Tibial artery (tissue), 4 donors: ENCODE measurements around the gene AP1S2.
"Not testable (repeated sequence)": the region's sequence is repeated elsewhere in the genome, so short reads cannot be mapped to it uniquely, and the experiment has no call there.

Experiments used
- DNase-seq, 2 donors: peaks; one replicate each; pipeline ENCODE4 v3.0.0-alpha.2; 2019
- H3K27ac ChIP-seq, 2 donors: fragments of 200-600 bp; sonication (generic) in 1 of 2; 1 replicate in 1 of 2; 2 replicates in 1 of 2; pipeline ENCODE4 v1.5.1; 2018 to 2019; ENCODE audit warnings: mild to moderate bottlenecking in 1 of 2
- H3K27me3 ChIP-seq, 2 donors: fragments of 200-600 bp; sonication (generic) in 1 of 2; one replicate each; pipeline versions ENCODE4 v1.5.1 to v1.6.0; 2016 to 2019
- H3K36me3 ChIP-seq, 3 donors: fragments of 200-600 bp; sonication (generic) in 2 of 3; one replicate each; pipeline ENCODE4 v1.5.1; 2016 to 2019; ENCODE audit warnings: mild to moderate bottlenecking in 2 of 3
- H3K4me1 ChIP-seq, 4 donors: fragments of 200-600 bp; sonication (generic) in 2 of 4; 1 replicate in 3 of 4; 2 replicates in 1 of 4; pipeline ENCODE4 v1.5.1; 2016 to 2019
- H3K4me3 ChIP-seq, 2 donors: fragments of 200-600 bp; sonication (generic) in 1 of 2; 1 replicate in 1 of 2; 2 replicates in 1 of 2; pipeline ENCODE4 v1.5.1; 2018 to 2019; ENCODE audit warnings: mild to moderate bottlenecking in 2 of 2
- H3K9me3 ChIP-seq, 3 donors: fragments of 200-600 bp; sonication (generic) in 1 of 3; one replicate each; pipeline ENCODE4 v1.5.1; 2016 to 2019
- intact Hi-C: fragments of 100-400 bp; cut with DNase I; formaldehyde crosslinking; loops from one replicate; pipeline ENCODE4 v1.15.0; 2023; ENCODE audit warnings: low total_unique reads
- TF ChIP-seq, protein P1 (sequence below), 2 experiments: fragments of 200-600 bp in 1 of 2; fragments of 450-650 bp in 1 of 2; IDR thresholded peaks; one replicate each; pipeline ENCODE4 v1.5.1; 2017 to 2019; ENCODE audit warnings: antibody characterized with exemption in 2 of 2, mild to moderate bottlenecking in 1 of 2, moderate library complexity in 1 of 2

The AP1S2 gene

GRCh38 chrX:15888062-15888461 lies 33.4 kb upstream of the AP1S2 start:
- no peaks in the 10 kb centered on the region for H3K9me3 ChIP-seq
- DNase-seq = no peak
- TF ChIP-seq, protein P1, sequence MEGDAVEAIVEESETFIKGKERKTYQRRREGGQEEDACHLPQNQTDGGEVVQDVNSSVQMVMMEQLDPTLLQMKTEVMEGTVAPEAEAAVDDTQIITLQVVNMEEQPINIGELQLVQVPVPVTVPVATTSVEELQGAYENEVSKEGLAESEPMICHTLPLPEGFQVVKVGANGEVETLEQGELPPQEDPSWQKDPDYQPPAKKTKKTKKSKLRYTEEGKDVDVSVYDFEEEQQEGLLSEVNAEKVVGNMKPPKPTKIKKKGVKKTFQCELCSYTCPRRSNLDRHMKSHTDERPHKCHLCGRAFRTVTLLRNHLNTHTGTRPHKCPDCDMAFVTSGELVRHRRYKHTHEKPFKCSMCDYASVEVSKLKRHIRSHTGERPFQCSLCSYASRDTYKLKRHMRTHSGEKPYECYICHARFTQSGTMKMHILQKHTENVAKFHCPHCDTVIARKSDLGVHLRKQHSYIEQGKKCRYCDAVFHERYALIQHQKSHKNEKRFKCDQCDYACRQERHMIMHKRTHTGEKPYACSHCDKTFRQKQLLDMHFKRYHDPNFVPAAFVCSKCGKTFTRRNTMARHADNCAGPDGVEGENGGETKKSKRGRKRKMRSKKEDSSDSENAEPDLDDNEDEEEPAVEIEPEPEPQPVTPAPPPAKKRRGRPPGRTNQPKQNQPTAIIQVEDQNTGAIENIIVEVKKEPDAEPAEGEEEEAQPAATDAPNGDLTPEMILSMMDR (IDR thresholded peaks at IDR 0.05) = no peak
- intact Hi-C loops = no loop called here
- H3K27ac ChIP-seq = no peak overlapping the region
- H3K4me1 ChIP-seq = no peaks in the 10 kb centered on the region
- no peaks in the 10 kb centered on the region for H3K27me3 ChIP-seq
- no peak overlapping the region for H3K4me3 ChIP-seq
- no peaks in the 10 kb centered on the region for H3K36me3 ChIP-seq

- TF ChIP-seq, protein P1 (IDR thresholded peaks at IDR 0.05) = no peak
- H3K27me3 ChIP-seq = no peaks in the 10 kb centered on the region
- no peaks in the 10 kb centered on the region for H3K4me1 ChIP-seq
- no peak overlapping the region for H3K27ac ChIP-seq
- H3K9me3 ChIP-seq = peaks cover 0 to 12% (median 0%) of the 10 kb centered on the region in 3 donors
- intact Hi-C loops = no loop called here
- no peak for DNase-seq
- H3K4me3 ChIP-seq = no peak overlapping the region
- H3K36me3 ChIP-seq = no peaks in the 10 kb centered on the region
Measured at GRCh38 chrX:15883540-15883863, 28.9 kb upstream of the AP1S2 start.

DNA sequence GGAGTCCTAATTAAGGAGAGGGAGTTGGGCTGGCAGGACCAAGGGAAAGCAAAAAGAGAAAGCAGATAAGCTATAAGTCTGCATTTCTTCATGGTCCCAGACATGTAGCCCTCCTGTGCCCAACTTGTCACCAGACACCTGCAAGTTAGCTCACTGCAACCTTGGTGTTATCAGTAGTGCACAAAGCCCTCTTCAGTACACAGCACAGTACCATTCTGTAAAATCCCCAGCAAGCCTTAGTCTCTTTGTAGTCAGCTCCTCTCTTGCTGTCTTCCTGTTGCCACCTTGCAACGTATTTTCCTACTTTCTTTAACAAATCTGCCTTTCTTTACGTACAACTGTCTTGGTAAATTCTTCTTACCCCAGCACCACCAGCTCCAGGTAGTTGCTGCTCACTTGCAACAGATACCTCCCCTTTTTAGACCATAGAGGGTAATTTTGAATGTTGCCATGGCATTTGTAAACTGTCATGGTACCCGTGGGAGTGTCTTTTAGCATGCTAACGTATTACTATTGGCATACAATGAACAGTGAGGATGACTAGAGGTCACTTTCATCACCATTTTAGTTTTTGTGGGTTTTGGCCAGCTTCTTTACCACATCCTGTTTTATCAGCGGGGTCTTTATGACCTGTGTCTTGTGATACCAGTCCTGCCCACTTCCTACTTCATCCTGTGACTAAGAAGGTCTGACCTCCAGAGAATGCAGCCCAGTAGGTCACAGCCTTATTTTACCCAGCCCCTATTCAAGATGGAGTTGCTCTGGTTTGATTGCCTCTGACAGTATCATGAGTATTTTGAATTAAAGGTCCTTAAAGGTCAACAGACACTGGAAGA lies 28.3 kb upstream of the AP1S2 start:
- intact Hi-C loops = no loop called here

GRCh38 chrX:15881381-15881897 lies 26.8 kb upstream of the AP1S2 start:
- TF ChIP-seq, protein P1 (IDR thresholded peaks at IDR 0.05) = no peak
- H3K9me3 ChIP-seq = peaks cover 0 to 12% (median 0%) of the 10 kb centered on the region in 3 donors
- intact Hi-C loops = no loop called here
- no peak overlapping the region for H3K4me3 ChIP-seq
- no peaks in the 10 kb centered on the region for H3K4me1 ChIP-seq
- H3K27ac ChIP-seq = no peak overlapping the region
- no peaks in the 10 kb centered on the region for H3K36me3 ChIP-seq
- DNase-seq = no peak
- no peaks in the 10 kb centered on the region for H3K27me3 ChIP-seq

More for the DNA sequence above, 28.3 kb upstream of the AP1S2 start:
- no peak for DNase-seq
- Histone ChIP-seq H3K27me3 (no peaks in the 10 kb centered on the region), H3K27ac (no peak overlapping the region), H3K4me3 (no peak overlapping the region), H3K4me1 (no peaks in the 10 kb centered on the region), H3K9me3 (peaks cover 0 to 12% (median 0%) of the 10 kb centered on the region in 3 donors), H3K36me3 (no peaks in the 10 kb centered on the region)
- TF ChIP-seq, protein P1 (IDR thresholded peaks at IDR 0.05) = no peak

- H3K36me3 ChIP-seq, H3K4me3 ChIP-seq, H3K27ac ChIP-seq, H3K4me1 ChIP-seq, intact Hi-C loops, H3K27me3 ChIP-seq, DNase-seq: not testable (repeated sequence)
- H3K9me3 ChIP-seq = peaks cover 0 to 12% (median 0%) of the 10 kb centered on the region in 3 donors
Measured at GRCh38 chrX:15877914-15878313, 23.3 kb upstream of the AP1S2 start.

- intact Hi-C loops = no loop called here
- Histone ChIP-seq H3K27ac (no peak overlapping the region), H3K9me3 (peaks cover 0 to 12% (median 0%) of the 10 kb centered on the region in 3 donors), H3K4me1 (no peaks in the 10 kb centered on the region), H3K27me3 (no peaks in the 10 kb centered on the region), H3K36me3 (no peaks in the 10 kb centered on the region), H3K4me3 (no peak overlapping the region)
- TF ChIP-seq, protein P1 (IDR thresholded peaks at IDR 0.05) = no peak
- no peak for DNase-seq
Measured at GRCh38 chrX:15877380-15877779, 22.8 kb upstream of the AP1S2 start.
